HL-60 (cell line): ENCODE data around the gene DACT2.

Experiments
- DNase-seq, 2 experiments: peaks; one replicate each; pipeline ENCODE4 v3.0.0-alpha.2; 2010 to 2020; ENCODE audit warnings: low read depth in 1 of 2, low spot score in 1 of 2
- H3K27ac ChIP-seq: fragments of 250-450 bp; sonication (Bioruptor Pico); replicated peaks from 2 replicates; pipeline ENCODE4 v1.5.1; 2020; ENCODE audit warnings: mild to moderate bottlenecking, moderate library complexity
- H3K27me3 ChIP-seq: fragments of 250-450 bp; sonication (Bioruptor Pico); 2 replicates; pipeline ENCODE4 v1.5.1; 2021; ENCODE audit warnings: mild to moderate bottlenecking, moderate library complexity; ENCODE audit not compliant: insufficient read depth, poor library complexity, severe bottlenecking
- H3K4me3 ChIP-seq: replicated peaks from 2 replicates; pipeline ENCODE4 v1.5.1; 2011; ENCODE audit warnings: mild to moderate bottlenecking, control low read depth, low read length; ENCODE audit not compliant: insufficient read depth
- CTCF ChIP-seq: IDR thresholded peaks from one replicate; pipeline ENCODE4 v1.5.1; 2011; ENCODE audit warnings: low read length, control low read depth, inconsistent platforms; ENCODE audit not compliant: insufficient read depth
- GABPA ChIP-seq: IDR thresholded peaks from 2 replicates; pipeline ENCODE4 v1.6.1; 2012; ENCODE audit warnings: low read depth
- POLR2AphosphoS5 ChIP-seq: IDR thresholded peaks from 2 replicates; pipeline ENCODE4 v1.6.1; 2012; ENCODE audit warnings: low read depth
- REST ChIP-seq: IDR thresholded peaks from 2 replicates; pipeline ENCODE4 v1.6.1; 2012; ENCODE audit warnings: low read depth; ENCODE audit not compliant: insufficient replicate concordance
- SPI1 ChIP-seq: IDR thresholded peaks from 2 replicates; pipeline ENCODE4 v1.6.1; 2012; ENCODE audit warnings: low read depth, mild to moderate bottlenecking, borderline replicate concordance

The DACT2 gene

DNA sequence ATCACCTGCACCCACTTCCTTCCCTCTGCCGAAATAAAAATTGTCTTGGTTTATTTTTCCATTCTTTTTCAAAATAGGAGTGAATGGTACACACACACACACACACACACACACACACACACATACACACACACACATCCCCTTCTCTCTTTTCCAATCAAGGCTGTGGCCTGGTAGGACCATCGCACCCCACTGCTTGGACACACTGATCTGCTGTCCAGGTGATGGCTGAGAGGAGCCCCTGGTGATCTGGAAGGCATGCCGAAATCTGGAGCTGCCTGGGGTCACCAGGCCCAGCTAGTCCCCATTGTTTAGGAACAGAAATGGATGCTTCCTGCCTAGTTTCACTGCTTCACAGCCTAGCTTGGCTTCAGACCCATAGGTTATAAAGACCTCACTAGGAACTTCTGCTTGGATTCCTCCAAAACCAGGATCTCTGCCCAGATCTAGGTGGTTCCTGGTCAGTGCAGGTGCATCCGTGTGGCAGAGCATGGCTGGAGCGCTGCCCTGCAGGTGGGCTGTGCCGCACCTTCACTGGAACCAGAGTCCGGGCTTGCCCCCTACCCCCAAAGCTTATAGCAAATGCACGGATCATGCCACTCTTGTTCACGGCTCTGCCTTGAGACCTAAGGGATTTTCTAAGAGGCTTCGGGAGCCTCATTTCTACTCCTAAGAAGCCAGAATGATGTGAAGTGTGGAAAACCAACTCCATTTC lies 42.9 kb upstream of the DACT2 start:
- Histone ChIP-seq H3K4me3 (no peak overlapping the region), H3K27ac (no peak overlapping the region), H3K27me3 (no peaks in the 10 kb centered on the region)
- TF ChIP-seq REST: no peak
- no peak for TF ChIP-seq GABPA
- no peak for TF ChIP-seq POLR2AphosphoS5
- no peak for TF ChIP-seq SPI1
- TF ChIP-seq CTCF: no peak
- DNase-seq: no peak

DNA sequence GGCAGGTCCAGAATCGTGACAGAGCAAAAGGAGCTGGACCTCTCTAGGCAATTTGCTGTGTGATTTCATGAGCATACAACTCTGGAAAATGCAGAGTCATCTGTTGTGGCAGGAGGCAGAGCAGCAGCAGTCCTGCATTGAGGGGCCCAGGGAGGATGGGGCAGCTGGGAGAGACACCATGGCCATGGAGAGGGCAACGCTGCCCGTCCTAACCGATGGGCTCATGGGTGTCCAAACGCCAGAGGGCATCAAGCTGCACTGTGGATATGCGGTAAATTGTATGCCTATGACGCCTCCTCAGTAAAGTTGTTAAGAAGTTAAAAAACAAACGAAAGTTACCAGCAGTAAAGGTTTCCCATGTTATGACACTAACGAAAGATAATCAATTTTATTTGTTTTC lies 42.2 kb upstream of the DACT2 start:
- DNase-seq: no peak
- H3K27ac ChIP-seq: no peak overlapping the region
- no peaks in the 10 kb centered on the region for H3K27me3 ChIP-seq
- H3K4me3 ChIP-seq: no peak overlapping the region
- TF ChIP-seq GABPA (no peak), SPI1 (no peak), CTCF (no peak), REST (no peak), POLR2AphosphoS5 (no peak)

DNA sequence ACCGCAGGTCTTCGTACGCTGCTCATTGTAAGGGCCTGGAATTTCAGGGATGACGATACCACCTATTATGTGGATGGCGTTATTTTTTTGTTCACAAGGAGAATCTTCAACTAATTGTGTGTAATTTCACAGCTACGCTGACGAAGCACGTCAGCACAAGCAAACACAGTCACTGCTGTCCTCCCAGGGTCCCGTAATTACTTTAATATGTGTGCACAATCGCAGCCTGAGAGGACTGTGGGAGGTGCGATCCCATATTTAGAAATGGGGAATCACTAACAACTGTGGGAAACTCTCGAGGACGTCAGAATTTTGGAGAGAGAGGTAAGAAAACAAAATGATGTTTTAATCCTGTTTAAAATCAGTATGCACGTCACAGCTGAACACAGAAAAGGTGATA lies 40.2 kb upstream of the DACT2 start:
- H3K4me3 ChIP-seq: no peak overlapping the region
- no peak for DNase-seq
- TF ChIP-seq GABPA (no peak), POLR2AphosphoS5 (no peak), SPI1 (no peak), REST (no peak), CTCF (no peak)
- H3K27ac ChIP-seq: no peak overlapping the region
- no peaks in the 10 kb centered on the region for H3K27me3 ChIP-seq
